Breast epithelium (tissue), 3 donors: Measurements from ENCODE around the gene EHHADH.

Experiments used
- POLR2A ChIP-seq: fragments of 450-650 bp; IDR thresholded peaks from one replicate; pipeline ENCODE4 v1.6.1; 2016; ENCODE audit warnings: antibody characterized with exemption, mild to moderate bottlenecking, moderate library complexity
- POLR2AphosphoS5 ChIP-seq, 3 donors: sonication (generic); formaldehyde crosslinking; IDR thresholded peaks; one replicate each; pipeline ENCODE4 v1.6.1; 2017; ENCODE audit warnings: antibody characterized with exemption in 3 of 3
- TF ChIP-seq, protein P1 (sequence below), 3 donors: fragments of 450-650 bp; IDR thresholded peaks; one replicate each; pipeline ENCODE4 v1.5.1; 2016 to 2017; ENCODE audit warnings: antibody characterized with exemption in 3 of 3, mild to moderate bottlenecking in 3 of 3, moderate library complexity in 3 of 3

DNA sequence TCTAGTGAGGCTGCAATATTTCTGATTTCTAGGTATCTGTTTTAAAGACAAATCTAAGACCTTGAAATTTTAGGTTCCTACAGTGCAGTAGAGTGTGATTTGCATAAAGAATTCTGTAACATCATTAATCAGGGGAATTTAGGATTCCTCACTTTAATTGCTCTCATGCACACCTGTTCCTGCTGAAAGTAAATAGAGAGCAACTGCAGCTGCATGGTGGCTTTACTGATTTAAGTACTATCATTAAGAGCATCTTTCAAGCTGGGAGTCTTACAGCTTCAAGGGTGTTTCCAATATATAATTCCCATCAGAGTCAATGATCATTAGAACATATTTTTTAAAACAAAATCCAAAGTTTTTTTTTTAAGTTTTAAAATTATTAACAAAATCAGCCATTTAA lies 65.0 kb downstream of the EHHADH start:
- TF ChIP-seq POLR2A = no peak
- TF ChIP-seq, protein P1, sequence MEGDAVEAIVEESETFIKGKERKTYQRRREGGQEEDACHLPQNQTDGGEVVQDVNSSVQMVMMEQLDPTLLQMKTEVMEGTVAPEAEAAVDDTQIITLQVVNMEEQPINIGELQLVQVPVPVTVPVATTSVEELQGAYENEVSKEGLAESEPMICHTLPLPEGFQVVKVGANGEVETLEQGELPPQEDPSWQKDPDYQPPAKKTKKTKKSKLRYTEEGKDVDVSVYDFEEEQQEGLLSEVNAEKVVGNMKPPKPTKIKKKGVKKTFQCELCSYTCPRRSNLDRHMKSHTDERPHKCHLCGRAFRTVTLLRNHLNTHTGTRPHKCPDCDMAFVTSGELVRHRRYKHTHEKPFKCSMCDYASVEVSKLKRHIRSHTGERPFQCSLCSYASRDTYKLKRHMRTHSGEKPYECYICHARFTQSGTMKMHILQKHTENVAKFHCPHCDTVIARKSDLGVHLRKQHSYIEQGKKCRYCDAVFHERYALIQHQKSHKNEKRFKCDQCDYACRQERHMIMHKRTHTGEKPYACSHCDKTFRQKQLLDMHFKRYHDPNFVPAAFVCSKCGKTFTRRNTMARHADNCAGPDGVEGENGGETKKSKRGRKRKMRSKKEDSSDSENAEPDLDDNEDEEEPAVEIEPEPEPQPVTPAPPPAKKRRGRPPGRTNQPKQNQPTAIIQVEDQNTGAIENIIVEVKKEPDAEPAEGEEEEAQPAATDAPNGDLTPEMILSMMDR (IDR thresholded peaks at IDR 0.05) = no peak
- TF ChIP-seq POLR2AphosphoS5 (IDR thresholded peaks at IDR 0.05) = no peak
